Spleen (tissue), 7 donors: Measurements from ENCODE around the gene SMAD3.

Experiments used
- CTCF ChIP-seq, 11 experiments: fragments of 200-600 bp in 7 of 11; fragments of 450-650 bp in 4 of 11; sonication (generic) in 4 of 11; IDR thresholded peaks in 8 of 11; conservative IDR thresholded peaks in 3 of 11; 1 replicate in 7 of 11; 2 replicates in 4 of 11; pipeline versions ENCODE4 v1.4.0 to v1.8.0; 2016 to 2021; ENCODE audit warnings: antibody characterized with exemption in 11 of 11, inconsistent platforms in 4 of 11, mild to moderate bottlenecking in 1 of 11
- POLR2AphosphoS5 ChIP-seq, 3 donors: sonication (generic); formaldehyde crosslinking; IDR thresholded peaks; one replicate each; pipeline ENCODE4 v1.5.1; 2017; ENCODE audit warnings: antibody characterized with exemption in 3 of 3
- donor health status: DM: no; HTN: no; CAD: no; lungs with moderate emphysema.
- donor health status: DM: no; HTN: no; CAD: no.
- donor health status: DM: no; HTN: no; CAD: no.

DNA sequence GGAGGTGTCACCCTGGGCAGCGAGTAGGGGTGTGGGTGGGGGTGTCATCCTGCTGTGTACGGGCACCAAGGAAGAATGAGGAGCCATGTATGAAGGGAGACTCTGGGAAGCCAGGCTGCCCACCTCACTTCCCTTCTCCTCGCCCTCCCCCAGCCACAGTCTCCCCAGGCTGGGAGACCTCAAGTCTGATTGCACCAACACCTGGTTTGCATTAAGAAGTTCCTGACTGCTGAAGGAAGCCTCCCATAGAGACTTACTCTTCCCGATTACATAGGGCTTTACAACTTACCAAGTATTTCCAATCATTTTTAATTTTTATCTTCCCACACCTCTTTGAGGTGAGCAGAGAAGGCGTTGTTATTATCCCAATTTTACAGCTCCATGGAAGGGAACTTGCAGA lies 29.5 kb upstream of the SMAD3 start:
- TF ChIP-seq CTCF (IDR thresholded peaks at IDR 0.05 in 8 of 11, conservative IDR thresholded peaks at IDR 0.05 in 3 of 11) = no peak
- TF ChIP-seq POLR2AphosphoS5 (IDR thresholded peaks at IDR 0.05) = no peak
